Breast epithelium (tissue), 3 donors: ENCODE results near the gene MYH6.
"Not testable (repeated sequence)": the region's sequence is repeated elsewhere in the genome, so short reads cannot be mapped to it uniquely, and the experiment has no call there.

ENCODE experiments used
- CTCF ChIP-seq, 3 donors: fragments of 450-650 bp; IDR thresholded peaks; one replicate each; pipeline ENCODE4 v1.5.1; 2016 to 2017; ENCODE audit warnings: antibody characterized with exemption in 3 of 3, mild to moderate bottlenecking in 3 of 3, moderate library complexity in 3 of 3
- POLR2A ChIP-seq: fragments of 450-650 bp; IDR thresholded peaks from one replicate; pipeline ENCODE4 v1.6.1; 2016; ENCODE audit warnings: antibody characterized with exemption, mild to moderate bottlenecking, moderate library complexity

DNA sequence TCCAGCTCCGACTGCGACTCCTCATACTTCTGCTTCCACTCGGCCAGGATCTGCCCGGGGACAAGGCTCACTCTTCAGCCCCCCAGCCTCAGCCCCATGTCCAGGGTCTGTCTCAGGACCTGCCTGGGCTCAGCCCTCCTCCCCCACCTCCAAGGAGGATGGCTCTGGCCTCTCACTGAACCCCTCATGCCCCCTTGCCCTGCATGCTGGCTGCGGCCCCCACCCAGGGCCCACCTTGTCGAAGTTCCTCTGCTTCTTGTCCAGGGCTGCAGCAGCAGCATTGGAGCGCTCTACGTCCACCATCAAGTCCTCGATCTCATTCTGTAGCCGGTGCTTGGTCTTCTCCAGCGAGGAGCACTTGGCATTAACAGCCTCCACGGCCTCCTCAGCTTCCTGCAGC, 9.2 kb upstream of the MYH6 start:
- not testable (repeated sequence) for TF ChIP-seq CTCF (IDR thresholded peaks at IDR 0.05); POLR2A
